Measurements from ENCODE around the gene SULF2.

The SULF2 gene

GRCh38 chr20:47684306-47685080 lies 100.8 kb downstream of the SULF2 start:
- H3K4me3 ChIP-seq (ENCODE audit: low read length), result no peak overlapping the region
- TF ChIP-seq CTCF (IDR thresholded peaks at IDR 0.05; ENCODE audit: insufficient read depth, low read depth, low read length, missing control alignments), result no peak
- no peak for DNase-seq (ENCODE audit: low read depth)

GRCh38 chr20:47682916-47683315 lies 102.4 kb downstream of the SULF2 start:
- DNase-seq (ENCODE audit: low read depth), result no peak
- no peak overlapping the region for H3K4me3 ChIP-seq (ENCODE audit: low read length)
- TF ChIP-seq CTCF (IDR thresholded peaks at IDR 0.05; ENCODE audit: insufficient read depth, low read depth, low read length, missing control alignments), result no peak

- no peak overlapping the region for H3K4me3 ChIP-seq (ENCODE audit: low read length)
- DNase-seq (ENCODE audit: low read depth), result no peak
- TF ChIP-seq CTCF (IDR thresholded peaks at IDR 0.05; ENCODE audit: insufficient read depth, low read depth, low read length, missing control alignments), result no peak
These were observed 103.1 kb downstream of the SULF2 start for GRCh38 chr20:47682028-47682783.

GRCh38 chr20:47680804-47681529 lies 104.3 kb downstream of the SULF2 start:
- DNase-seq (ENCODE audit: low read depth), result no peak
- no peak overlapping the region for H3K4me3 ChIP-seq (ENCODE audit: low read length)
- TF ChIP-seq CTCF (IDR thresholded peaks at IDR 0.05; ENCODE audit: insufficient read depth, low read depth, low read length, missing control alignments), result no peak

- no peak overlapping the region for H3K4me3 ChIP-seq (ENCODE audit: low read length)
- TF ChIP-seq CTCF (IDR thresholded peaks at IDR 0.05; ENCODE audit: insufficient read depth, low read depth, low read length, missing control alignments), result no peak
- no peak for DNase-seq (ENCODE audit: low read depth)
These were observed 105.8 kb downstream of the SULF2 start for GRCh38 chr20:47679462-47679861.

- DNase-seq (ENCODE audit: low read depth), result no peak
- TF ChIP-seq CTCF (IDR thresholded peaks at IDR 0.05; ENCODE audit: insufficient read depth, low read depth, low read length, missing control alignments), result no peak
- H3K4me3 ChIP-seq (ENCODE audit: low read length), result no peak overlapping the region
These were observed 106.7 kb downstream of the SULF2 start for GRCh38 chr20:47678536-47678935.

Measured in epithelial cell of esophagus (primary cell).